GM23338 (cell line): ENCODE results near the gene POU6F1. TPM values are rescaled to one million over a fixed set of nuclear protein-coding genes. Genes with fewer than 3 reads are reported as not detected.

ENCODE experiments used
- ATAC-seq: fragments of 200-7000 bp; cut with Tn5 transposase; 3 replicates; pipeline ENCODE4 v1.9.1; 2020
- DNase-seq: peaks from one replicate; pipeline ENCODE4 v3.0.0-alpha.2; 2015; ENCODE audit warnings: low spot score
- H2AFZ ChIP-seq: fragments of 200-600 bp; sonication (generic); 2 replicates; pipeline ENCODE4 v1.8.0; 2016; ENCODE audit warnings: antibody characterized with exemption, mild to moderate bottlenecking, moderate library complexity
- H3F3A ChIP-seq: fragments of 200-600 bp; sonication (generic); replicated peaks from 2 replicates; pipeline ENCODE4 v1.8.0; 2017; ENCODE audit warnings: antibody characterized with exemption, mixed run types, low read depth
- H3K27ac ChIP-seq: fragments of 200-600 bp; sonication (generic); 2 replicates; pipeline ENCODE4 v1.6.1; 2016; ENCODE audit warnings: low read depth
- H3K27me3 ChIP-seq: fragments of 200-600 bp; sonication (generic); 2 replicates; pipeline ENCODE4 v1.8.0; 2016; ENCODE audit warnings: mild to moderate bottlenecking, mixed run types, moderate library complexity; ENCODE audit not compliant: insufficient read depth
- H3K36me3 ChIP-seq: fragments of 200-600 bp; sonication (generic); 2 replicates; pipeline ENCODE4 v1.8.0; 2016; ENCODE audit warnings: mild to moderate bottlenecking; ENCODE audit not compliant: insufficient read depth
- H3K4me1 ChIP-seq: fragments of 200-600 bp; sonication (generic); 2 replicates; pipeline ENCODE4 v1.8.0; 2016; ENCODE audit warnings: mild to moderate bottlenecking, moderate library complexity; ENCODE audit not compliant: insufficient read depth
- H3K4me2 ChIP-seq: fragments of 200-600 bp; sonication (generic); 2 replicates; pipeline ENCODE4 v1.7.1; 2017; ENCODE audit warnings: mixed run types
- H3K4me3 ChIP-seq: fragments of 200-600 bp; sonication (generic); 2 replicates; pipeline ENCODE4 v1.6.1; 2016; ENCODE audit warnings: mixed run types
- H3K79me2 ChIP-seq: fragments of 200-600 bp; sonication (generic); replicated peaks from 2 replicates; pipeline ENCODE4 v1.8.0; 2017; ENCODE audit warnings: mild to moderate bottlenecking; ENCODE audit not compliant: insufficient read depth
- H3K9me2 ChIP-seq: fragments of 200-600 bp; sonication (generic); 2 replicates; pipeline ENCODE4 v1.8.0; 2017; ENCODE audit not compliant: insufficient read depth
- H4K20me1 ChIP-seq: fragments of 200-600 bp; sonication (generic); replicated peaks from 2 replicates; pipeline ENCODE4 v1.8.0; 2017; ENCODE audit warnings: mild to moderate bottlenecking; ENCODE audit not compliant: insufficient read depth
- H3K27ac Mint-ChIP-seq: 2 replicates; pipeline ENCODE4 v1.8.0; 2020; ENCODE audit warnings: inconsistent platforms, mild to moderate bottlenecking, moderate library complexity, mixed read lengths
- H3K27me3 Mint-ChIP-seq: 3 replicates; pipeline ENCODE4 v1.8.0; 2022; ENCODE audit warnings: low read depth, mild to moderate bottlenecking, moderate library complexity, mixed read lengths, inconsistent platforms; ENCODE audit not compliant: insufficient read depth, poor library complexity
- H3K36me3 Mint-ChIP-seq: 3 replicates; pipeline ENCODE4 v1.8.0; 2021; ENCODE audit warnings: low read depth, mild to moderate bottlenecking, inconsistent platforms, moderate library complexity, mixed read lengths
- H3K4me1 Mint-ChIP-seq: 3 replicates; pipeline ENCODE4 v1.8.0; 2020; ENCODE audit warnings: mild to moderate bottlenecking, inconsistent platforms, mixed read lengths
- H3K4me3 Mint-ChIP-seq: 3 replicates; pipeline ENCODE4 v1.8.0; 2021; ENCODE audit warnings: moderate library complexity, mild to moderate bottlenecking, inconsistent platforms, mixed read lengths
- H3K9me3 Mint-ChIP-seq: 3 replicates; pipeline ENCODE4 v1.8.0; 2020; ENCODE audit warnings: moderate library complexity, mild to moderate bottlenecking, inconsistent platforms, mixed read lengths
- CREB1 ChIP-seq: fragments of 250-450 bp; sonication (Bioruptor Pico); IDR thresholded peaks from 2 replicates; pipeline ENCODE4 v1.5.0; 2020; ENCODE audit warnings: low read depth, mild to moderate bottlenecking, moderate library complexity
- CTCF ChIP-seq, 2 experiments: fragments of 200-600 bp in 1 of 2; sonication (generic) in 1 of 2; conservative IDR thresholded peaks; 2 replicates each; pipeline versions ENCODE4 v1.5.1 to v1.6.1; 2016 to 2017; ENCODE audit warnings: antibody characterized with exemption in 2 of 2, low read depth in 2 of 2, mild to moderate bottlenecking in 2 of 2, moderate library complexity in 1 of 2
- ETS1 ChIP-seq: IDR thresholded peaks from 2 replicates; pipeline ENCODE4 v1.6.1; 2016; ENCODE audit warnings: antibody characterized with exemption
- EZH2 ChIP-seq: fragments of 200-600 bp; sonication (generic); IDR thresholded peaks from one replicate; pipeline ENCODE4 v1.8.0; 2017; ENCODE audit warnings: antibody characterized with exemption, mild to moderate bottlenecking, low read depth; ENCODE audit not compliant: unreplicated experiment
- EZH2phosphoT487 ChIP-seq: fragments of 200-600 bp; sonication (generic); IDR thresholded peaks from one replicate; pipeline ENCODE4 v1.8.1; 2018; ENCODE audit warnings: antibody characterized with exemption; ENCODE audit not compliant: unreplicated experiment
- JUNB ChIP-seq: IDR thresholded peaks from one replicate; pipeline ENCODE4 v1.6.1; 2016; ENCODE audit warnings: antibody characterized with exemption; ENCODE audit not compliant: unreplicated experiment
- NANOG ChIP-seq: IDR thresholded peaks from 2 replicates; pipeline ENCODE4 v1.6.1; 2016; ENCODE audit warnings: antibody characterized with exemption, borderline replicate concordance
- POLR2AphosphoS5 ChIP-seq: IDR thresholded peaks from 2 replicates; pipeline ENCODE4 v1.6.1; 2016; ENCODE audit warnings: antibody characterized with exemption, low read depth
- REST ChIP-seq: IDR thresholded peaks from one replicate; pipeline ENCODE4 v1.6.1; 2018; ENCODE audit warnings: antibody characterized with exemption; ENCODE audit not compliant: unreplicated experiment
- STAT1 ChIP-seq: IDR thresholded peaks from one replicate; pipeline ENCODE4 v1.6.1; 2016; ENCODE audit warnings: antibody characterized with exemption; ENCODE audit not compliant: unreplicated experiment
- ZNF114 ChIP-seq: fragments of 250-450 bp; sonication (Bioruptor Pico); IDR thresholded peaks from 2 replicates; pipeline ENCODE4 v1.5.0; 2020; ENCODE audit warnings: mild to moderate bottlenecking, moderate library complexity
- ZNF331 ChIP-seq: fragments of 250-450 bp; sonication (Bioruptor Pico); IDR thresholded peaks from 2 replicates; pipeline ENCODE4 v1.5.0; 2020; ENCODE audit warnings: low read depth, mild to moderate bottlenecking, moderate library complexity
- ZNF462 ChIP-seq: fragments of 250-450 bp; sonication (Bioruptor Pico); IDR thresholded peaks from 2 replicates; pipeline ENCODE4 v1.5.0; 2020; ENCODE audit warnings: mild to moderate bottlenecking, moderate library complexity
- polyA plus RNA-seq: library from polyadenylated mRNA; unstranded; fragments of >200 nt; fragmentation: Nextera tagmentation; extraction: Ambion mirVana; gene quantifications from 2 replicates; pipeline ENCODE4 v1.2.1, GENCODE V29; 2016
- total RNA-seq: library from RNA; depleted of rRNA; stranded (reverse); fragments of >200 nt; shearing (Covaris generic); gene quantifications from 2 replicates; pipeline ENCODE4 v1.2.3, GENCODE V29; 2014

The POU6F1 gene
- total and polyA plus RNA-seq, 2 experiments from 2014 or later, result 3.0 to 4.0 TPM

- ATAC-seq, result no peak
- Histone ChIP-seq H3K27me3 (no peaks in the 10 kb centered on the region), H2AFZ (no peak overlapping the region; the same call in 1 of the 2 replicates), H3K27ac (no peak overlapping the region), H3K9me2 (no peaks in the 10 kb centered on the region), H3K79me2 (no peaks in the 10 kb centered on the region), H3K4me3 (no peak overlapping the region), H3F3A (no peaks in the 10 kb centered on the region), H4K20me1 (no peaks in the 10 kb centered on the region), H3K4me2 (no peak overlapping the region), H3K36me3 (no peaks in the 10 kb centered on the region), H3K4me1 (no peaks in the 10 kb centered on the region)
- TF ChIP-seq ZNF114 (no peak), NANOG (no peak), ZNF331 (CRISPR knock-in tag) (no peak), EZH2phosphoT487 (no peak), CREB1 (CRISPR knock-in tag) (no peak), STAT1 (no peak), POLR2AphosphoS5 (no peak), CTCF (conservative IDR thresholded peaks at IDR 0.05; ENCODE audit: low read depth in 2 of 2) (no peak), REST (no peak), EZH2 (no peak), JUNB (no peak), ZNF462 (CRISPR knock-in tag) (no peak), ETS1 (no peak)
- no peak overlapping the region for H3K4me3 Mint-ChIP-seq
- H3K27ac Mint-ChIP-seq, result no peak overlapping the region
- H3K4me1 Mint-ChIP-seq, result peaks cover 5% of the 10 kb centered on the region; the same call in 2 of the 3 replicates
- peaks cover 9% of the 10 kb centered on the region for H3K27me3 Mint-ChIP-seq
- DNase-seq, result no peak
- H3K36me3 Mint-ChIP-seq, result no peaks in the 10 kb centered on the region
- no peaks in the 10 kb centered on the region for H3K9me3 Mint-ChIP-seq
Observed at GRCh38 chr12:51183349-51183748, 34.5 kb downstream of the POU6F1 start.
